ENCODE data around the gene SDK1.
"Not testable (repeated sequence)": the region's sequence is repeated elsewhere in the genome, so short reads cannot be mapped to it uniquely, and the experiment has no call there.

SDK1 gene

GRCh38 chr7:3960942-3961341, 659.9 kb downstream of the SDK1 start:
- TF ChIP-seq, protein P1, sequence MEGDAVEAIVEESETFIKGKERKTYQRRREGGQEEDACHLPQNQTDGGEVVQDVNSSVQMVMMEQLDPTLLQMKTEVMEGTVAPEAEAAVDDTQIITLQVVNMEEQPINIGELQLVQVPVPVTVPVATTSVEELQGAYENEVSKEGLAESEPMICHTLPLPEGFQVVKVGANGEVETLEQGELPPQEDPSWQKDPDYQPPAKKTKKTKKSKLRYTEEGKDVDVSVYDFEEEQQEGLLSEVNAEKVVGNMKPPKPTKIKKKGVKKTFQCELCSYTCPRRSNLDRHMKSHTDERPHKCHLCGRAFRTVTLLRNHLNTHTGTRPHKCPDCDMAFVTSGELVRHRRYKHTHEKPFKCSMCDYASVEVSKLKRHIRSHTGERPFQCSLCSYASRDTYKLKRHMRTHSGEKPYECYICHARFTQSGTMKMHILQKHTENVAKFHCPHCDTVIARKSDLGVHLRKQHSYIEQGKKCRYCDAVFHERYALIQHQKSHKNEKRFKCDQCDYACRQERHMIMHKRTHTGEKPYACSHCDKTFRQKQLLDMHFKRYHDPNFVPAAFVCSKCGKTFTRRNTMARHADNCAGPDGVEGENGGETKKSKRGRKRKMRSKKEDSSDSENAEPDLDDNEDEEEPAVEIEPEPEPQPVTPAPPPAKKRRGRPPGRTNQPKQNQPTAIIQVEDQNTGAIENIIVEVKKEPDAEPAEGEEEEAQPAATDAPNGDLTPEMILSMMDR (IDR thresholded peaks at IDR 0.05; ENCODE audit: insufficient read depth, low read depth, low read length, missing control alignments): no peak
- DNase-seq (ENCODE audit: low read depth): no peak
- H3K4me3 ChIP-seq (ENCODE audit: low read length): no peak overlapping the region

GRCh38 chr7:3961857-3962503, 660.9 kb downstream of the SDK1 start:
- TF ChIP-seq, protein P1 (IDR thresholded peaks at IDR 0.05; ENCODE audit: insufficient read depth, low read depth, low read length, missing control alignments): no peak
- H3K4me3 ChIP-seq (ENCODE audit: low read length): no peak overlapping the region
- DNase-seq (ENCODE audit: low read depth): no peak

DNA sequence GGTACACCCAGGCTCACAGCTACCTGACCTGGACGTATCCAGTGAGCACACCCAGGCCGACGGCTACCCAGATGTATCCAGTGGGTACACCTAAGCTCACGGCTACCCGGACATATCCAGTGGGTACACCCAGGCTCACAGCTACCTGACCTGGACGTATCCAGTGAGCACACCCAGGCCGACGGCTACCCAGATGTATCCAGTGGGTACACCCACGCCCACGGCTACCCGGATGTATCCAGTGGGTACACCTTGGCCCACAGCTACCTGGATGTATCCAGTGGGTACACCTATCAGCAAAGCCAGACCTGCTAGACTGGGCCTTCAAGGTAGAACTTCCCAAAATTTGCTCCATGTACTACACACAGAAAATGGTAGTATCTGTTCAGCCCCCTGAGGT, 662.7 kb downstream of the SDK1 start:
- not testable (repeated sequence) for H3K4me3 ChIP-seq (ENCODE audit: low read length); DNase-seq (ENCODE audit: low read depth)

- DNase-seq (ENCODE audit: low read depth): no peak
- H3K4me3 ChIP-seq (ENCODE audit: low read length): no peak overlapping the region
- TF ChIP-seq, protein P1 (IDR thresholded peaks at IDR 0.05; ENCODE audit: insufficient read depth, low read depth, low read length, missing control alignments): no peak
Observed at GRCh38 chr7:3964980-3965606, 664.0 kb downstream of the SDK1 start.

DNA sequence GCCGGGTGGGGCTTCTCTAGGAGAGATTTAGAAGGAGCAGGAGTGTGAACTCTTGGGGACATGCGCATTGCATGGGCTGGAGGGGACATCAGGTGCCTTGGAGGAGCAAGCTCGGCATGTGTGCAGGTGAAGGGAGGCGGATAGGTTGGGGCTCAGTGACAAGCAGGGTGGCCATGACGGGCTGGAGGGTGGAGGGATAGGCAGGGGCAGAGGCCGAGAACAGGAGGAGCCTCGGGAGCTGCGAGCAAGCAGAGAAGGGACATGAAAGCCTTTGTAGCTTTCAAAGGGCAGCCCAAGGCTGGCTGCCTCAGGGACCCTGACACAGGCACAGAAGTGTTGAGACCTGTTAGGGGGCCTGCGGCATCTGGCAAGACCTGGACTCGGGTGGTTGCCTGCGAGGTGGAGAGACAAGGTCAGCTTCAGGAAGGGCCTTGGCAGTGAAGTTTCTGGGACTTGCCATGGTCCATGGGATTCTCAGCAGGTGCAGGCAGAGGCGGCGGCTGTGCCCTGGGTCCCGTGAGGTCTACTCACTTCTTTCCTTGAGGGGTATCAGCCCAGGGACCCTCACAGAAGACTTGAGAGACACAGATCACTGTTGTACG, 664.8 kb downstream of the SDK1 start:
- no peak overlapping the region for H3K4me3 ChIP-seq (ENCODE audit: low read length)
- TF ChIP-seq, protein P1 (IDR thresholded peaks at IDR 0.05; ENCODE audit: insufficient read depth, low read depth, low read length, missing control alignments): no peak
- no peak for DNase-seq (ENCODE audit: low read depth)

- DNase-seq (ENCODE audit: low read depth): peak; percentile 4
- TF ChIP-seq, protein P1 (IDR thresholded peaks at IDR 0.05; ENCODE audit: insufficient read depth, low read depth, low read length, missing control alignments): no peak
- H3K4me3 ChIP-seq (ENCODE audit: low read length): no peak overlapping the region
Observed at GRCh38 chr7:3968234-3968633, 667.2 kb downstream of the SDK1 start.

GRCh38 chr7:3969286-3969685, 668.2 kb downstream of the SDK1 start:
- no peak for DNase-seq (ENCODE audit: low read depth)
- TF ChIP-seq, protein P1 (IDR thresholded peaks at IDR 0.05; ENCODE audit: insufficient read depth, low read depth, low read length, missing control alignments): no peak
- no peak overlapping the region for H3K4me3 ChIP-seq (ENCODE audit: low read length)
